Measurements from ENCODE around the gene MARVELD1. TPM values are rescaled to one million over a fixed set of nuclear protein-coding genes. Genes with fewer than 3 reads are reported as not detected.

The MARVELD1 gene
- total and polyA plus RNA-seq, 5 experiments from 2014 or later = 0.06 to 2.0 (median 0.30) TPM

GRCh38 chr10:97733256-97733655 is 19.7 kb downstream of the MARVELD1 start:
- ATAC-seq = no peak

GRCh38 chr10:97734021-97734420 is 20.5 kb downstream of the MARVELD1 start:
- no peak for DNase-seq
- Mint-ChIP-seq H3K4me1 (peaks cover 18 to 28% (median 26%) of the 10 kb centered on the region in 4 donors), H3K4me3 (no peak overlapping the region), H3K27ac (peak overlapping the region in 2 of 10 donors; percentile 14 to 47), H3K36me3 (peaks cover 0 to 3% (median 0%) of the 10 kb centered on the region in 3 donors), H3K27me3 (peaks cover 0 to 12% (median 6%) of the 10 kb centered on the region in 5 donors), H3K9me3 (no peaks in the 10 kb centered on the region)
- ATAC-seq = no peak
- POLR2A ChIA-PET = interaction anchor here (0.6 to 1.6 kb wide), 5 partner anchors 11 to 160 kb away, joined by 3 to 6 read pairs (median 3); no protein-coding TSS in a partner anchor

More at GRCh38 chr10:97733256-97733655, 19.7 kb downstream of the MARVELD1 start:
- Mint-ChIP-seq H3K4me1 (peaks cover 17 to 23% (median 21%) of the 10 kb centered on the region in 4 donors), H3K4me3 (no peak overlapping the region), H3K27ac (no peak overlapping the region), H3K9me3 (no peaks in the 10 kb centered on the region), H3K27me3 (peaks cover 0 to 15% (median 6%) of the 10 kb centered on the region in 5 donors), H3K36me3 (peaks cover 0 to 3% (median 0%) of the 10 kb centered on the region in 3 donors)
- POLR2A ChIA-PET = interaction anchor here (0.6 to 0.7 kb wide), 3 partner anchors 10 to 160 kb away, joined by 3 to 6 read pairs (median 3); no protein-coding TSS in a partner anchor
- DNase-seq = no peak

GRCh38 chr10:97736403-97736901 is 22.9 kb downstream of the MARVELD1 start:
- H3K36me3 Mint-ChIP-seq = peaks cover 0 to 27% (median 6%) of the 10 kb centered on the region in 3 donors
- peaks cover 30 to 50% (median 47%) of the 10 kb centered on the region in 4 donors for H3K4me1 Mint-ChIP-seq
- H3K4me3 Mint-ChIP-seq = peak overlapping the region; percentile 93 to 99 (median 96)
- H3K27ac Mint-ChIP-seq = peak overlapping the region; percentile 92 to 99 (median 98)
- peak; percentile 18 to 36 for ATAC-seq
- H3K9me3 Mint-ChIP-seq = no peaks in the 10 kb centered on the region
- POLR2A ChIA-PET = interaction anchor here (0.6 to 2.8 kb wide), 26 partner anchors 9 to 402 kb away, joined by 3 to 31 read pairs (median 4); partner anchors contain the start of genes AVPI1, GOLGA7B, MARVELD1 and R3HCC1L
- DNase-seq = no peak
- no peaks in the 10 kb centered on the region for H3K27me3 Mint-ChIP-seq

GRCh38 chr10:97736902-97737769 is 23.6 kb downstream of the MARVELD1 start, which contains the start of gene ZFYVE27:
TSS of gene ZFYVE27 (plus strand) at chr10:97737128. CDS start at chr10:97738478, 1,350 bp downstream.
- Mint-ChIP-seq H3K4me1 (peaks cover 31 to 56% (median 52%) of the 10 kb centered on the region in 4 donors), H3K27me3 (no peaks in the 10 kb centered on the region), H3K9me3 (no peaks in the 10 kb centered on the region), H3K4me3 (peak within 1 kb of the TSS; percentile 93 to 99 (median 96)), H3K36me3 (peaks cover 0 to 33% (median 6%) of the 10 kb centered on the region in 3 donors), H3K27ac (peak within 1 kb of the TSS; percentile 92 to 99 (median 98))
- peak; percentile 89 to 96 (median 94) for DNase-seq
- POLR2A ChIA-PET = interaction anchor here (0.5 to 2.8 kb wide), 27 partner anchors 8 to 1995 kb away, joined by 3 to 31 read pairs (median 3); partner anchors contain the start of genes AVPI1, CUTC, GOLGA7B and MARVELD1
- peak; percentile 85 to 88 for ATAC-seq

DNA sequence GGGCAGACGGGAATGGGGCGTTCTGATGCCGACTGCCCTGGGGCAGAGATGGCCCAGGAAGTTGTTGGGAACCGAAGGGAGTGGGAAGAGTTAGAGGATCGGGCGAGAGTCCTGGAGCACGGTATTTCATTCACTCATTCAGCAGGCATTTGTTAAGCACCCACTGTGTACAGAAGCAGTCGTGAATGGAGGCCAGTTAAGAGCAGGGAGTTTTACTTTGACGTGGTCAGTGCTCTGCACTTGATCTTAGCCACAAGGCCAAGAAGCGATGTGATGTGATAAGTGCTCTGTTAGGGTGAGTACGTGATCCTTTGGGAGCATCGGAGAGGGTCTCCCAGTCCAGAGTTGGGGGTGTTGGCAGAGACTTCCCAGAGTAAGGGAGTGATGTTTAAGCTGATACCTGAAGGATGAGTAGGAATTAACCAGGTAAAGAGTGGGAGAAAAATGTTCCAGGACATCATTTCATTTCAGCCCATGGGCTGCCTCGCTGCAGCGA is 24.3 kb downstream of the MARVELD1 start:
- no peaks in the 10 kb centered on the region for H3K27me3 Mint-ChIP-seq
- peak overlapping the region; percentile 92 to 99 (median 98) for H3K27ac Mint-ChIP-seq
- H3K4me3 Mint-ChIP-seq = peak overlapping the region; percentile 93 to 99 (median 96)
- H3K9me3 Mint-ChIP-seq = no peaks in the 10 kb centered on the region
- DNase-seq (no peak), ATAC-seq (peak in 1 of 2 donors; percentile 2)
- H3K4me1 Mint-ChIP-seq = peaks cover 33 to 60% (median 56%) of the 10 kb centered on the region in 4 donors
- POLR2A ChIA-PET = interaction anchor here (0.5 kb wide), 1 partner anchor 113 kb away, joined by 3 read pairs; no protein-coding TSS in a partner anchor
- peaks cover 0 to 36% (median 6%) of the 10 kb centered on the region in 3 donors for H3K36me3 Mint-ChIP-seq

- Mint-ChIP-seq H3K27ac (peak overlapping the region in 8 of 10 donors; percentile 78 to 99 (median 98)), H3K9me3 (no peaks in the 10 kb centered on the region), H3K36me3 (peaks cover 0 to 44% (median 6%) of the 10 kb centered on the region in 3 donors), H3K4me1 (peaks cover 38 to 68% (median 63%) of the 10 kb centered on the region in 4 donors), H3K4me3 (peak overlapping the region; percentile 93 to 99 (median 96)), H3K27me3 (no peaks in the 10 kb centered on the region)
- no peak for ATAC-seq
- DNase-seq = no peak
- POLR2A ChIA-PET = interaction anchor here (0.7 kb wide), 1 partner anchor 111 kb away, joined by 3 read pairs; the partner anchor contains the start of gene GOLGA7B
Observed at GRCh38 chr10:97738616-97739015, 25.1 kb downstream of the MARVELD1 start.

GRCh38 chr10:97740613-97741012 is 27.1 kb downstream of the MARVELD1 start:
- H3K36me3 Mint-ChIP-seq = peaks cover 4 to 64% (median 8%) of the 10 kb centered on the region in 3 donors
- no peaks in the 10 kb centered on the region for H3K9me3 Mint-ChIP-seq
- H3K4me1 Mint-ChIP-seq = peaks cover 49 to 83% (median 74%) of the 10 kb centered on the region in 4 donors
- POLR2A ChIA-PET = no interaction called here
- H3K27me3 Mint-ChIP-seq = no peaks in the 10 kb centered on the region
- peak overlapping the region in 5 of 10 donors; percentile 19 to 58 (median 36) for H3K4me3 Mint-ChIP-seq
- H3K27ac Mint-ChIP-seq = peak overlapping the region in 4 of 10 donors; percentile 27 to 46 (median 40)
- no peak for DNase-seq
- no peak for ATAC-seq

DNA sequence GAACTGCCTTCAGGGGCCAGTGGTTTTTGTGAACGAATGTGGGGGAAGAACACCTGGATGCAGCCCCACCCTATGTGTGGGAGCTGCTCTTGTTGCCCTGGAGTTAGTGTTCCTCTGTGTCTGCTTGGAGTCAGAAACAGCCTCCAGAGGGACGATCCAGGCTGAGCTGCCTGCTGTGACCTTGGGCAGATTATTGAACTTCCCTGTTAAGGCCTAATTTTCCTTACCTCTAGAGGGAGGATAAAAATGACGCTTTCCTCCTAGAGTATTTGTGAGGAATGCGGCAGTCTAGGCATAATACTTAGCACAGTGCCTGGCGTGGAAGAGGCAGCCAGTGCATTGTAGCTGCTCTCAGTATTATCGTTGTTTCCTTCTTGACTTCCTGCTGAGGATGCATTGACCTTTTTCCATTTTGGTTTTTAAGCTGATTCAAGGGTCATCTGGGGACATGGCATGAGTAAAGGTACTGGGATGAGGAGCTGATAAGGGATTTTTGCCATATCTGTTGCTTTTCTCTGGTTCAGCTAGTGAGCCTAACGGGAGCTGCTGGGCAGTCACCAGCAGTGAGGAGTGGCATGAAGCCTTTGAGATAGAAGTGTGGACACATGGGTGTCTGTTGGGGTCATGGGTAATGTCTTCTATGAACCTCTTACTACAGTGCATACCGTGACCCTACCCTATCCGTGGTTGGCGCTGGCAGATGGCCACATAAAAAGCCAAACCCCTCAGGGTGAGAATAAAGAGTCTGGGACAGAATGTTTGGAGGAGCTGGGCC is 29.8 kb downstream of the MARVELD1 start:
- POLR2A ChIA-PET = no interaction called here
- ATAC-seq (no peak), DNase-seq (no peak)
- Mint-ChIP-seq H3K27me3 (no peaks in the 10 kb centered on the region), H3K4me1 (peaks cover 34 to 73% (median 56%) of the 10 kb centered on the region in 4 donors), H3K4me3 (no peak overlapping the region), H3K9me3 (no peaks in the 10 kb centered on the region), H3K27ac (peak overlapping the region in 4 of 10 donors; percentile 13 to 66 (median 54)), H3K36me3 (peaks cover 5 to 87% (median 11%) of the 10 kb centered on the region in 3 donors)

GRCh38 chr10:97744405-97745035 is 31.0 kb downstream of the MARVELD1 start:
- POLR2A ChIA-PET = interaction anchor here (1.0 kb wide), 1 partner anchor 8 kb away, joined by 3 read pairs; the partner anchor contains the start of gene ZFYVE27
- ATAC-seq (no peak), DNase-seq (no peak)
- H3K36me3 Mint-ChIP-seq = peaks cover 8 to 92% (median 10%) of the 10 kb centered on the region in 3 donors
- H3K4me1 Mint-ChIP-seq = peaks cover 33 to 65% (median 49%) of the 10 kb centered on the region in 4 donors
- peak overlapping the region in 1 of 10 donors; percentile 82 for H3K27ac Mint-ChIP-seq
- no peaks in the 10 kb centered on the region for H3K27me3 Mint-ChIP-seq
- H3K9me3 Mint-ChIP-seq = no peaks in the 10 kb centered on the region
- no peak overlapping the region for H3K4me3 Mint-ChIP-seq

GRCh38 chr10:97747573-97747972 is 34.0 kb downstream of the MARVELD1 start:
- H3K36me3 Mint-ChIP-seq = peaks cover 8 to 95% (median 13%) of the 10 kb centered on the region in 3 donors
- H3K27ac Mint-ChIP-seq = peak overlapping the region in 1 of 10 donors; percentile 22
- no peak for ATAC-seq
- no peak overlapping the region for H3K4me3 Mint-ChIP-seq
- no peak for DNase-seq
- POLR2A ChIA-PET = interaction anchor here (0.6 kb wide), 1 partner anchor 13 kb away, joined by 3 read pairs; no protein-coding TSS in a partner anchor
- H3K27me3 Mint-ChIP-seq = no peaks in the 10 kb centered on the region
- H3K9me3 Mint-ChIP-seq = no peaks in the 10 kb centered on the region
- peaks cover 13 to 39% (median 26%) of the 10 kb centered on the region in 4 donors for H3K4me1 Mint-ChIP-seq

DNA sequence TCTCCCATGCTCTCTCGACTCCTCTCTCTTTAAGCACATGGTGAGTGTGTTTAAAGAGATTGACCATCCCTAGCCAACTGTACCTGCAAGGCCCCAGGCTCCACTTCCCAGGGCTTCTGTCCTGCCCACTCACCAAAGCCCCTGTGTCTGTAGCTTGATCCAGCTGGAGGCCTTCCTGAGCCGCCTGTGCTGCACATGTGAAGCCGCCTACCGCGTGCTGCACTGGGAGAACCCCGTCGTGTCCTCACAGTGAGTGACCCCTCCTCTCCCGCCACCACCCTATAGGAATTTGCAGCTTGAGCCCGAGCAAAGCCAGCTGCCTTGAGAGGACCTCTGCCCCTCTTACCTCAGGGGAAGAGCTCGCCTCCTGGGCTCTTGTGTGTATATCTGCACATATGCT is 34.6 kb downstream of the MARVELD1 start:
- H3K9me3 Mint-ChIP-seq = no peaks in the 10 kb centered on the region
- ATAC-seq (no peak), DNase-seq (no peak)
- H3K27me3 Mint-ChIP-seq = no peaks in the 10 kb centered on the region
- no peak overlapping the region for H3K27ac Mint-ChIP-seq
- POLR2A ChIA-PET = interaction anchor here (0.6 to 1.1 kb wide), 2 partner anchors 14 to 17 kb away, joined by 3 read pairs; no protein-coding TSS in a partner anchor
- H3K36me3 Mint-ChIP-seq = peaks cover 8 to 97% (median 13%) of the 10 kb centered on the region in 3 donors
- H3K4me3 Mint-ChIP-seq = no peak overlapping the region
- H3K4me1 Mint-ChIP-seq = peaks cover 11 to 33% (median 23%) of the 10 kb centered on the region in 4 donors
